DLD1 (cell line): ENCODE results near the gene TRAPPC3L.
"Not testable (repeated sequence)": the region's sequence is repeated elsewhere in the genome, so short reads cannot be mapped to it uniquely, and the experiment has no call there.

Source experiments
- in situ Hi-C: cut with HindIII; loops from 2 replicates; pipeline ENCODE4 v1.10.0; 2017; ENCODE audit warnings: low sequenced_read_pairs

TRAPPC3L gene

GRCh38 chr6:116515141-116515540, 30.3 kb downstream of the TRAPPC3L start:
- in situ Hi-C loops, result no loop called here

GRCh38 chr6:116514111-116514510, 31.4 kb downstream of the TRAPPC3L start:
- in situ Hi-C loops, result no loop called here

- in situ Hi-C loops, result no loop called here
These were observed 32.1 kb downstream of the TRAPPC3L start for GRCh38 chr6:116513224-116513875.

GRCh38 chr6:116512734-116513133, 32.8 kb downstream of the TRAPPC3L start:
- in situ Hi-C loops, result no loop called here

GRCh38 chr6:116512111-116512559, 33.3 kb downstream of the TRAPPC3L start:
- in situ Hi-C loops, result no loop called here

GRCh38 chr6:116511424-116512110, 33.9 kb downstream of the TRAPPC3L start, which contains the start of gene CALHM5:
Gene CALHM5, plus strand, starts transcription at chr6:116511639. Its CDS starts 58 bp downstream, at chr6:116511697.
- in situ Hi-C loops, result no loop called here

- in situ Hi-C loops, result no loop called here
These were observed 37.0 kb downstream of the TRAPPC3L start for GRCh38 chr6:116508527-116508926.

GRCh38 chr6:116507324-116507723, 38.2 kb downstream of the TRAPPC3L start:
- in situ Hi-C loops, result no loop called here

GRCh38 chr6:116500969-116501433, 44.5 kb downstream of the TRAPPC3L start:
- in situ Hi-C loops, result no loop called here

GRCh38 chr6:116497113-116497676, 48.3 kb downstream of the TRAPPC3L start:
- in situ Hi-C loops, result no loop called here

- in situ Hi-C loops, result not testable (repeated sequence)
These were observed 50.3 kb downstream of the TRAPPC3L start for GRCh38 chr6:116495161-116495560.

GRCh38 chr6:116492331-116493067, 53.0 kb downstream of the TRAPPC3L start:
- in situ Hi-C loops, result no loop called here

GRCh38 chr6:116491610-116492330, 53.7 kb downstream of the TRAPPC3L start:
- in situ Hi-C loops, result no loop called here

- in situ Hi-C loops, result no loop called here
These were observed 59.8 kb downstream of the TRAPPC3L start for GRCh38 chr6:116485559-116486184.

GRCh38 chr6:116483616-116484015, 61.9 kb downstream of the TRAPPC3L start:
- in situ Hi-C loops, result no loop called here

GRCh38 chr6:116482780-116483179, 62.7 kb downstream of the TRAPPC3L start:
- in situ Hi-C loops, result no loop called here

GRCh38 chr6:116476002-116476678, 69.3 kb downstream of the TRAPPC3L start:
- in situ Hi-C loops, result no loop called here

GRCh38 chr6:116475141-116475540, 70.3 kb downstream of the TRAPPC3L start:
- in situ Hi-C loops, result no loop called here

- in situ Hi-C loops, result no loop called here
These were observed 72.8 kb downstream of the TRAPPC3L start for GRCh38 chr6:116472706-116473105.

GRCh38 chr6:116471531-116471930, 74.0 kb downstream of the TRAPPC3L start:
- in situ Hi-C loops, result no loop called here
